HG02798 (cell line): ENCODE data around the gene SHROOM3.

Experiments used
- ATAC-seq: cut with Tn5 transposase; IDR thresholded peaks from one replicate; pipeline ENCODE4 v1.9.1; 2021; ENCODE audit warnings: mild to moderate bottlenecking; ENCODE audit not compliant: unreplicated experiment, poor library complexity

The SHROOM3 gene

GRCh38 chr4:76830964-76831703, 396.1 kb downstream of the SHROOM3 start:
- ATAC-seq: no peak

GRCh38 chr4:76831711-76832373, 396.8 kb downstream of the SHROOM3 start:
- no peak for ATAC-seq
